Type B pancreatic cell (in vitro differentiated cells): ENCODE data around the gene CARD8. TPM values are rescaled to one million over a fixed set of nuclear protein-coding genes. Genes with fewer than 3 reads are reported as not detected.

Source experiments
- DNase-seq: peaks from one replicate; pipeline ENCODE4 v3.0.0; 2021; ENCODE audit warnings: mixed read lengths; ENCODE audit not compliant: unreplicated experiment; ENCODE audit errors: extremely low spot score
- H3K27ac Mint-ChIP-seq: 2 replicates; pipeline ENCODE4 v1.8.0; 2021; ENCODE audit warnings: mild to moderate bottlenecking, mixed read lengths
- H3K27me3 Mint-ChIP-seq: 2 replicates; pipeline ENCODE4 v1.8.0; 2021; ENCODE audit warnings: mixed read lengths
- H3K36me3 Mint-ChIP-seq: 2 replicates; pipeline ENCODE4 v1.8.0; 2021; ENCODE audit warnings: mixed read lengths
- H3K4me1 Mint-ChIP-seq: one replicate; pipeline ENCODE4 v1.8.0; 2021; ENCODE audit warnings: mixed read lengths; ENCODE audit not compliant: unreplicated experiment
- H3K4me3 Mint-ChIP-seq: 2 replicates; pipeline ENCODE4 v1.8.0; 2021; ENCODE audit warnings: mild to moderate bottlenecking, mixed read lengths
- H3K9me3 Mint-ChIP-seq: 2 replicates; pipeline ENCODE4 v1.8.0; 2021; ENCODE audit warnings: mixed read lengths
- total RNA-seq: library from RNA; stranded (reverse); gene quantifications from 2 replicates; pipeline ENCODE4 v1.2.1, GENCODE V29; 2021; ENCODE audit warnings: low replicate concordance
- TF ChIP-seq, protein P1 (sequence below): fragments of 200-600 bp; sonication (generic); conservative IDR thresholded peaks from 2 replicates; pipeline ENCODE4 v1.5.0; 2021; ENCODE audit warnings: antibody characterized with exemption, mild to moderate bottlenecking

The CARD8 gene
- total RNA-seq, 1 donor from 2014 or later, result 50.4 TPM

DNA sequence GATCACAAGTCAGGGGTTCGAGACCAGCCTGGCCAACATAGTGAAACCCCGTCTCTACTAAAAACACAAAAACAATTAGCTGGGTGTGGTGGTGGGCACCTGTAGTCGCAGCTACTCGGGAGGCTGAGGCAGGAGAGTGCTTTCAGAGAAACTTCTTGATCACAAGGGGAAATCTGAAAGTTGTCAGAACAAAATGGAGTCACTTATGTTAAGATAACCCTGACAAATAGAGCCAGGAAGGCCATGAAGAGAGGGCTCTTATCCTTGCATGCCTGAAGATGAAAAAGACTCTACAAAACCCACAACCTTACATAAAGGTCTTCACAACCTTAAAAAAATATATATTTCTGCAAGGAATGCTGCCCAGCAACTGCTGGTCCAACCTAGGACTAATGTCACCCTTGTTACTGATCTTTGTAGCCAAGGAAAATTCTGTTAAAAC is 1.2 kb downstream of the CARD8 start:
- TF ChIP-seq, protein P1, sequence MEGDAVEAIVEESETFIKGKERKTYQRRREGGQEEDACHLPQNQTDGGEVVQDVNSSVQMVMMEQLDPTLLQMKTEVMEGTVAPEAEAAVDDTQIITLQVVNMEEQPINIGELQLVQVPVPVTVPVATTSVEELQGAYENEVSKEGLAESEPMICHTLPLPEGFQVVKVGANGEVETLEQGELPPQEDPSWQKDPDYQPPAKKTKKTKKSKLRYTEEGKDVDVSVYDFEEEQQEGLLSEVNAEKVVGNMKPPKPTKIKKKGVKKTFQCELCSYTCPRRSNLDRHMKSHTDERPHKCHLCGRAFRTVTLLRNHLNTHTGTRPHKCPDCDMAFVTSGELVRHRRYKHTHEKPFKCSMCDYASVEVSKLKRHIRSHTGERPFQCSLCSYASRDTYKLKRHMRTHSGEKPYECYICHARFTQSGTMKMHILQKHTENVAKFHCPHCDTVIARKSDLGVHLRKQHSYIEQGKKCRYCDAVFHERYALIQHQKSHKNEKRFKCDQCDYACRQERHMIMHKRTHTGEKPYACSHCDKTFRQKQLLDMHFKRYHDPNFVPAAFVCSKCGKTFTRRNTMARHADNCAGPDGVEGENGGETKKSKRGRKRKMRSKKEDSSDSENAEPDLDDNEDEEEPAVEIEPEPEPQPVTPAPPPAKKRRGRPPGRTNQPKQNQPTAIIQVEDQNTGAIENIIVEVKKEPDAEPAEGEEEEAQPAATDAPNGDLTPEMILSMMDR, result no peak
- H3K36me3 Mint-ChIP-seq, result peaks cover 11% of the 10 kb centered on the region
- H3K27ac Mint-ChIP-seq, result peak overlapping the region; percentile 78
- no peaks in the 10 kb centered on the region for H3K9me3 Mint-ChIP-seq
- DNase-seq, result no peak
- H3K4me3 Mint-ChIP-seq, result peak overlapping the region; percentile 100
- H3K27me3 Mint-ChIP-seq, result no peaks in the 10 kb centered on the region
- H3K4me1 Mint-ChIP-seq, result peaks cover 24% of the 10 kb centered on the region

DNA sequence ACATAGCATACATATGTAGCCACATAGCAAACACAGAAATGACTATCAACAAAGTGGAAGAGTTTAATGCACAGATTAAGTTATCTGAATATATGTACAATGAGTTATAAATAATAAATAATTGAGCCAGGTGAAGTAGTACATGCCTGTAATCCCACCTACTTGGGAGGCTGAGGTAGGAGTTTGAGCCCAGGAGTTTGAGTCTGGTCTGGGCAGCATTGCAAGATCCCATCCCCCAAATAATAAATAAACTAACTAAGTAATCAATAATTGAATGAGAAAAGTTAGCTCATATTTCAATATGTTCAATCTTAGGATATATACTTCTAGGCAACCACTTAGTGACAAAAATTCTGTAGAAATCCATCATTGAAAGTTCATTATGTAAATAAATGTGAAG is 1.7 kb downstream of the CARD8 start:
- DNase-seq, result no peak
- Mint-ChIP-seq H3K27me3 (no peaks in the 10 kb centered on the region), H3K27ac (peak overlapping the region; percentile 78), H3K4me3 (peak overlapping the region; percentile 100), H3K4me1 (peaks cover 24% of the 10 kb centered on the region), H3K9me3 (no peaks in the 10 kb centered on the region), H3K36me3 (peaks cover 11% of the 10 kb centered on the region)
- TF ChIP-seq, protein P1, result no peak

GRCh38 chr19:48252609-48253008 is 3.1 kb downstream of the CARD8 start:
- H3K27me3 Mint-ChIP-seq, result no peaks in the 10 kb centered on the region
- DNase-seq, result no peak
- TF ChIP-seq, protein P1, result no peak
- H3K4me3 Mint-ChIP-seq, result peak overlapping the region; percentile 37
- H3K9me3 Mint-ChIP-seq, result no peaks in the 10 kb centered on the region
- H3K36me3 Mint-ChIP-seq, result peaks cover 11% of the 10 kb centered on the region
- H3K27ac Mint-ChIP-seq, result no peak overlapping the region
- peaks cover 24% of the 10 kb centered on the region for H3K4me1 Mint-ChIP-seq

- Mint-ChIP-seq H3K36me3 (peaks cover 12% of the 10 kb centered on the region), H3K4me3 (no peak overlapping the region), H3K27me3 (no peaks in the 10 kb centered on the region), H3K9me3 (no peaks in the 10 kb centered on the region), H3K4me1 (peaks cover 20% of the 10 kb centered on the region), H3K27ac (no peak overlapping the region)
- TF ChIP-seq, protein P1, result no peak
- no peak for DNase-seq
These were observed 5.3 kb downstream of the CARD8 start for GRCh38 chr19:48250290-48251025.

DNA sequence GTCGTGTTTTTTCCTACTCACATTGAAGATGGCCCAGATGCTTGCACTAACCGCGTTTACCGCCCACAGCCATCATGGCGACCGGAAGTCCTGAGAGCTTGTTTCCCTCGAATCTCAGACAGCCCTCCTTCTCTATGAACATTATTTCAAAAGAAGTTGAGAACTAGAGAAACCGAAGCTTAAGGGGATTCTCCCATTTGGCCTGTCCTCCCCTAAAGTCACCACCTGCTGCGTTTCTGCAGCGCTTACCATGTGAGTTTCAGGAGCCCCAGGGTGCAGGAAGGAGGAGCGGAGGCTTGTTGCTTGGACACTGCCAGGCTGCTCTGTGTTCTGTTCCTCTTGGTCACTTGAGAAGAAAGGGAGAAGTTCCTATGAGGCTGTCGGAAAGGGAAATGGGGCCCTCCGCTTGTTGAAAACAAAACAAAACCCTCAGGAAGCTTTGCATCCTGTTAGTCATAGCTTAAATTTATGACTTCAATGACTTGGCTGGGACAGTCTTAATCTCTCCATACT is 6.2 kb downstream of the CARD8 start:
- H3K4me1 Mint-ChIP-seq, result peaks cover 15% of the 10 kb centered on the region
- no peak overlapping the region for H3K27ac Mint-ChIP-seq
- TF ChIP-seq, protein P1, result no peak

More for the DNA sequence above, 6.2 kb downstream of the CARD8 start:
- Mint-ChIP-seq H3K36me3 (peaks cover 12% of the 10 kb centered on the region), H3K4me3 (no peak overlapping the region), H3K9me3 (no peaks in the 10 kb centered on the region), H3K27me3 (no peaks in the 10 kb centered on the region)
- no peak for DNase-seq
